GM21447 (cell line): Measurements from ENCODE around the gene PCSK9.

Experiments
- ATAC-seq: cut with Tn5 transposase; IDR thresholded peaks from one replicate; pipeline ENCODE4 v1.9.1; 2021; ENCODE audit not compliant: unreplicated experiment

PCSK9 gene

DNA sequence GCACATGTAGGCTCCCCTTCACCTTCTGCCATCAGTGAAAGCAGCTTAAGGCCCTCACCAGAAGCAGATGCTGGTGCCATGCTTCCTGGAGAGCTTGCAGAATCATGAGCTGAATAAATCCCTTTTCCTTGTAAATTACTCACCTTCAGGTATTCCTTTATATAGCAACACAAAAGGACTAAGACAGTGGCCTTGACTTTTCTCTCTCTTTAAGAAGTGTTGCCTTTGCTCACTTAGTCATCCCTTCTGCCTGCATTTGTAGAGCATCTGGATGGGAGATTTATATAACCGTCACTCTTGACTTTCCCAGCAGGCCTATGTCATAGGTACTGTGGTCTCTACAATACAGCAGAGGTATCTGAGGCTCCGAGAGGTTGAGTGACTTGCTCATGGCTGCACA is 3.7 kb downstream of the PCSK9 start:
- no peak for ATAC-seq

DNA sequence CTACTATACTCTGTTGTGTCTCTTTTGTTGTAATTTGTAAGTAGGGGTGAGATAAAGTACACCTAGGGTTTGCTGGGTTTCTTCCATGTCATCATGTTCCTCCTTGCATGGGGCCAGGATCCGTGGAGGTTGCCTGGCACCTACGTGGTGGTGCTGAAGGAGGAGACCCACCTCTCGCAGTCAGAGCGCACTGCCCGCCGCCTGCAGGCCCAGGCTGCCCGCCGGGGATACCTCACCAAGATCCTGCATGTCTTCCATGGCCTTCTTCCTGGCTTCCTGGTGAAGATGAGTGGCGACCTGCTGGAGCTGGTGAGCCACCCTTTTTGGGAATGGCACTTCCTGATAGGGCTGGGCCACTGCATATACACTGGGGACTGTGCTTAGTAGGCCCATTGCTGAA is 4.4 kb downstream of the PCSK9 start:
- ATAC-seq: no peak

DNA sequence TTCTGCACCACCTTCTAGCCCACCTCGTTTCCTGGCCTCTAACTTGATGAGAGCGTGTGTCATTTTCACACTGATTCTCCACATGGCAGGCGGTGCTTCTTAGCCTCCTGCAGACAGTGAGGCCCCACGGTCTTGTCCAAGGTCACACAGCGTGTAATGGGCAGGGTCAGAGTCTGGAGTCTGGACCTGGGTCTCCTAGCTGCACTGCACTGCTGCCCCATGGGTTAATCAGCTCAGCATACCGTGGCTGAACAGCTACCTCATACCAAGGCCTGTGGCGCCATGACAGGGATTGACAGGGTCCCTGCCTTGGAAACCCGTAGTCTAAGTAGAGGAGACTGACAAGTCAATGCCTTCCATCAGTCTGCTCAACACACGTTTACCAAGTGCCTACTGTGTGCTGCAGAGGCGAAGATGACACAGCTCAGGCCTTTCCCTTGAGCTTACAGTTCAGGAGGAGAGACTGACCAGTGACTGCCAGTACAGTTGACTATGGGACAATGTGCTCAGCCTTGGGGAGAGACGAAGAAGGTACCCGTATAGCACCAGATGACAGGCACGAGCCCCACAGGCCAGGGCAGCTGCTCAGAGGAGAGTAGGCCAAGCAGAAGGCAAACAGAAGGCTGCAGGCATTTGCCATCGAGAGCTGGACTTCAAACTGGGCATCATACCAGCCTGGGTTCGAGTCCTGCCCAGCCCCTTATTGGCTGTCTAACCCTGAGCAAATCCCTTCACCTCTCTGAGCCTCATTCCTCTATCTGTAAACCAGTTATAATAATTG is 5.5 kb downstream of the PCSK9 start:
- no peak for ATAC-seq

GRCh38 chr1:55045430-55045829 is 6.1 kb downstream of the PCSK9 start:
- ATAC-seq: no peak

GRCh38 chr1:55046871-55047270 is 7.5 kb downstream of the PCSK9 start:
- no peak for ATAC-seq

- ATAC-seq: no peak
These were observed 8.3 kb downstream of the PCSK9 start for GRCh38 chr1:55047611-55048010.

- no peak for ATAC-seq
These were observed 9.3 kb downstream of the PCSK9 start for GRCh38 chr1:55048453-55049270.

- no peak for ATAC-seq
These were observed 10.0 kb downstream of the PCSK9 start for GRCh38 chr1:55049271-55049913.

GRCh38 chr1:55049914-55050278 is 10.5 kb downstream of the PCSK9 start:
- ATAC-seq: no peak

GRCh38 chr1:55050283-55050682 is 10.9 kb downstream of the PCSK9 start:
- ATAC-seq: no peak

DNA sequence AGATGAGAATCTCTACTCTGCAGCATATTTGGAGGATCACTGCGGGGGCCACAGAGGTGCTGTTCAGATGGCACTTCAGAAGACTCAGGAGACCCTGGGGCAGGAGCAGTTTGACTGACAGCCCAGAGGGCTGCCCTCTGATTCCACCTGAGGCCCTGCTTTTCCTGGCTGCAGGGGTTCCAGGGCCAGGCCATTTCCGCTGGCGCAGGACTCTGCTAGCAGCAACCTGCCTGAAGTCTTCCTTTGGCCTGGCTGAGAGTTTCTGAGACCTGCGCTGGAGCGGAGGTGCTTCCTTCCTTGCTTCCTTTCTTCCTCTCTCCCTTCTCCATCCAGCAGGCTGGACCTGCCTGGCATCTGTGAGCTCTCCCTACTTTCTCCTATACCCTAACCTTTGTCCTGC is 11.8 kb downstream of the PCSK9 start:
- no peak for ATAC-seq

DNA sequence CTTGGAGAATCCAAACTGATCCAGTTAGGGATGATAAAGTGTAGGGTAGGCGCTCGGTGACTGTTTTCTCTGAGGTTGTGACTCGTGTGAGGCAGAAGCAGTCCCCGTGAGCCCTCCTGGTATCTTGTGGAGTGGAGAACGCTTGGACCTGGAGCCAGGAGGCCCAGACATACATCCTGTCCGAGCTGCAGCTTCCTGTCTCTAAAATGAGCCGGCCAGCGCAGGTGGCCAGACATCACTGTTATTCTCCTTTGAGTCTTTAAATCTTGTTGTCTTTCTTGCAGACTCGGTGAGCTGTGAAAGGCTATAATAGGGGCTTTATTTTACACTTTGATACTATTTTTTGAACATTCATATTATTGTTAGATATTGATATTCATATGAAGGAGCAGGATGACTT is 12.3 kb downstream of the PCSK9 start:
- ATAC-seq: no peak

- no peak for ATAC-seq
These were observed 13.1 kb downstream of the PCSK9 start for GRCh38 chr1:55052221-55053142.

- ATAC-seq: no peak
These were observed 14.1 kb downstream of the PCSK9 start for GRCh38 chr1:55053265-55053954.

- no peak for ATAC-seq
These were observed 15.0 kb downstream of the PCSK9 start for GRCh38 chr1:55054396-55054795.

DNA sequence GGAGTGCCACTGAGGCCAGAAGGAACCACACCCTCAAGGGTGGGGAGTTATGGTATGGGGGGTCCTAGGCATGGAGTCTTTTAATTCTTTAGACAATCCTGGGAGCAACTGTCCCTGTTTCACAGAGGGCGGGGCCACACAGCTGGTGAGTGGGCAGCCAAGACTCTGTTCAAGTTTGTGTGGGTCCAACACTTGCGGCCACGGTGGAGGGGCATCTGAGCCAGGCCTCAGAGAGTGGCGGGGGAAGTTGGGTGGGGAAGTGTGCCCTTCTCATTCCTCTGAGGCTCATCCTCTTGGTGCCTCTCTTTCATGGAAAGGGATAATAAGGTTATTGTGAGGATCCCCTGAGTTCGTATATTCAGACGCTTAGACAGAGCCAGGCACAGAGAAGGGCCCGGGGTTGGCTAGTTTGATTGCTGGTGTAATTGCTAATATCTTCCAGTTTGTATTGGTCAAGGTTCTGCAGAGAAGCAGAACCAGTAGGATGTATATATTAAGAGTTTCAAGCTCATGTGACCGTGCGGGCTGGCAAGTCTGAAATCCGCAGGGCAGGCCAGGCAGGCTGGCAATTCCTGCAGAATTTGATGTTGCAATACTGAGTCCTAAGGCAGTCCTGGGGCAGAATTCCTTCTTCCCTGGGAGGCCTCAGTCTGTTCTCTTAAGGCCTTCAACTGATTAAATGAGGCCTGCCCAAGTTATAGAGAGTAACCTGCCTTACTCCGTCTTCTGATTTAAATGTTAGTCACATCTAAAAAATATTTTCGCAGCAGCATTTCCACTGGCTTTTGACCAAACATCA is 15.9 kb downstream of the PCSK9 start:
- no peak for ATAC-seq

DNA sequence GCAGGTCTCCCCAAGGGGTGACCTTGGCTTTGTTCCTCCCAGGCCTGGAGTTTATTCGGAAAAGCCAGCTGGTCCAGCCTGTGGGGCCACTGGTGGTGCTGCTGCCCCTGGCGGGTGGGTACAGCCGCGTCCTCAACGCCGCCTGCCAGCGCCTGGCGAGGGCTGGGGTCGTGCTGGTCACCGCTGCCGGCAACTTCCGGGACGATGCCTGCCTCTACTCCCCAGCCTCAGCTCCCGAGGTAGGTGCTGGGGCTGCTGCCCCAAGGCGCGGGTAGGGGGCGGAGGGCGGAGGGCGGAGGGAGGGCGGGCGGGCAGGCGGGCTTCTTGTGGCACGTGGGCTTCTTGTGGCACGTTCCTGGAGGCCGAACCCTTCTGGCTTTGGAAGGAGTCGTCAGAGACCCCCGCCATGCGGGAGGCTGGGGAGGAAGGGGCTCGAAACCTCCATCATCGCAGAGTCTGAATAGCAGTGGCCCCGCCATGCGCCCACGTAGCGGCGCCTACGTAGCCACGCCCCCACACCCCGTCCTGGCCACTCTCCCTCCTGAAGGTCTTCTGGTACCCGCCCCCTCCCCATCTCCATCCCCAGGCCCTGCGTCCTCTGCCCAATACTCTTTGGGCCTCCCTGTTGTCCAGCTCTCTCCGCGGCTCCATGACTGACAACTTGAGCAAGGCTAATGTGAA is 16.7 kb downstream of the PCSK9 start:
- ATAC-seq: no peak

GRCh38 chr1:55056632-55056992 is 17.3 kb downstream of the PCSK9 start:
- ATAC-seq: no peak
